ENCODE results near the gene ACP2.

- TF ChIP-seq CTCF (IDR thresholded peaks at IDR 0.05) = no peak
- no peak for TF ChIP-seq POLR2A (IDR thresholded peaks at IDR 0.05)
These were observed 11.8 kb upstream of the ACP2 start for GRCh38 chr11:47260366-47260765.

Data from esophagus squamous epithelium (tissue), 4 donors.